HepG2 (cell line): ENCODE data around the gene PROK2. TPM values are rescaled to one million over a fixed set of nuclear protein-coding genes. Genes with fewer than 3 reads are reported as not detected.

Experiments used
- ATAC-seq: fragments of 200-7000 bp; cut with Tn5 transposase; 3 replicates; pipeline ENCODE4 v1.9.1; 2020; ENCODE audit warnings: mild to moderate bottlenecking, moderate library complexity
- BruUV-seq: library from RNA; stranded (reverse); fragments of 400-500 nt; replicated peaks from 2 replicates; lab custom pipeline; 2021; lab: Mats Ljungman, UMichigan
- CTCF ChIA-PET: fragments of 300-600 bp; formaldehyde crosslinking; extraction: SDS; loops from one replicate; lab custom pipeline; 2021; ENCODE audit warnings: low total read pairs, inconsistent platforms, low intra/inter-chr PET ratio; lab: Yijun Ruan, JAX
- POLR2A ChIA-PET: fragments of 350-600 bp; sonication (Branson Sonifier 250); formaldehyde crosslinking; loops from one replicate; lab custom pipeline; 2020; ENCODE audit warnings: antibody characterized with exemption, inconsistent platforms; lab: Yijun Ruan, JAX
- DNase-seq: peaks from one replicate; pipeline ENCODE4 v3.0.0-alpha.2; 2015; ENCODE audit warnings: low spot score
- FAIRE-seq: peaks from 3 replicates; lab custom pipeline; 2011; peaks lifted over from hg19 to GRCh38; lab: Jason Lieb, UNC
- H2AFZ ChIP-seq: one replicate; pipeline ENCODE4 v1.6.1; 2011; ENCODE audit warnings: low read length, inconsistent platforms
- H3K27ac ChIP-seq: fragments of 300-600 bp; 3 replicates; pipeline ENCODE4 v1.8.0; 2011; ENCODE audit warnings: mixed run types, mild to moderate bottlenecking, mixed read lengths, low read length, inconsistent platforms; ENCODE audit not compliant: insufficient read depth; ENCODE audit errors: extremely low read length
- H3K27me3 ChIP-seq, 2 experiments: fragments of 200-600 bp in 1 of 2; 2 replicates in 1 of 2; 3 replicates in 1 of 2; pipeline versions ENCODE4 v1.6.0 to v1.8.0; 2011; ENCODE audit warnings: low read length in 2 of 2, mild to moderate bottlenecking in 2 of 2, moderate library complexity in 2 of 2, inconsistent platforms in 1 of 2; ENCODE audit not compliant: insufficient read depth in 2 of 2, control insufficient read depth in 1 of 2
- H3K36me3 ChIP-seq, 2 experiments: fragments of 200-600 bp in 1 of 2; replicated peaks in 1 of 2; 2 replicates in 1 of 2; 3 replicates in 1 of 2; pipeline versions ENCODE4 v1.5.1 to v1.8.0; 2011; ENCODE audit warnings: low read length in 2 of 2, inconsistent platforms in 1 of 2; ENCODE audit not compliant: insufficient read depth in 2 of 2, control insufficient read depth in 1 of 2
- H3K4me1 ChIP-seq: 2 replicates; pipeline ENCODE4 v1.5.1; 2012; ENCODE audit warnings: low read length, inconsistent platforms; ENCODE audit not compliant: insufficient read depth
- H3K4me2 ChIP-seq: 2 replicates; pipeline ENCODE4 v1.6.0; 2011; ENCODE audit warnings: low read depth, low read length, inconsistent platforms
- H3K4me3 ChIP-seq, 3 experiments: fragments of 200-600 bp in 1 of 3; sonication (generic), shearing (Covaris generic) in 1 of 3; replicated peaks in 1 of 3; 2 replicates each; pipeline ENCODE4 v1.5.1; 2011 to 2016; ENCODE audit warnings: low read length in 3 of 3, inconsistent platforms in 2 of 3, low read depth in 2 of 3, mild to moderate bottlenecking in 2 of 3, control low read depth in 1 of 3, mixed read lengths in 1 of 3; ENCODE audit not compliant: insufficient read depth in 1 of 3
- H3K79me2 ChIP-seq: one replicate; pipeline ENCODE4 v1.6.1; 2011; ENCODE audit warnings: low read length, inconsistent platforms; ENCODE audit not compliant: insufficient read depth
- H3K9ac ChIP-seq: 2 replicates; pipeline ENCODE4 v1.6.0; 2011; ENCODE audit warnings: mild to moderate bottlenecking, low read depth, low read length, inconsistent platforms; ENCODE audit not compliant: insufficient read depth
- H3K9me3 ChIP-seq: 2 replicates; pipeline ENCODE4 v1.5.1; 2012; ENCODE audit warnings: mild to moderate bottlenecking, low read length
- H4K20me1 ChIP-seq: 2 replicates; pipeline ENCODE4 v1.6.0; 2011; ENCODE audit warnings: inconsistent platforms, mild to moderate bottlenecking, low read length, moderate library complexity; ENCODE audit not compliant: insufficient read depth
- ARNT ChIP-seq: fragments of 450-650 bp; IDR thresholded peaks from 2 replicates; pipeline ENCODE4 v1.6.1; 2017
- KLF9 ChIP-seq: IDR thresholded peaks from 2 replicates; pipeline ENCODE4 v1.6.1; 2016; ENCODE audit warnings: low read depth
- MAFG ChIP-seq: sonication (generic); formaldehyde crosslinking; IDR thresholded peaks from 2 replicates; pipeline ENCODE4 v1.5.1; 2020; ENCODE audit warnings: mild to moderate bottlenecking, missing genetic modification reagents
- MLLT10 ChIP-seq: sonication (generic); formaldehyde crosslinking; IDR thresholded peaks from 2 replicates; pipeline ENCODE4 v1.4.0; 2020; ENCODE audit warnings: missing genetic modification reagents
- NCOA1 ChIP-seq: sonication (generic); formaldehyde crosslinking; IDR thresholded peaks from 2 replicates; pipeline ENCODE4 v1.9.0; 2021; ENCODE audit warnings: missing genetic modification reagents
- STAT5B ChIP-seq: sonication (generic); formaldehyde crosslinking; IDR thresholded peaks from 2 replicates; pipeline ENCODE4 v1.4.0; 2020; ENCODE audit warnings: missing genetic modification reagents
- TBX3 ChIP-seq: fragments of 450-650 bp; IDR thresholded peaks from 2 replicates; pipeline ENCODE4 v1.6.1; 2017; ENCODE audit warnings: antibody characterized with exemption, mild to moderate bottlenecking, inconsistent platforms, borderline replicate concordance
- TRIM24 ChIP-seq: sonication (generic); formaldehyde crosslinking; IDR thresholded peaks from 2 replicates; pipeline ENCODE4 v1.8.0; 2022; ENCODE audit warnings: mild to moderate bottlenecking, missing genetic modification reagents
- ZBTB7B ChIP-seq: sonication (generic); formaldehyde crosslinking; IDR thresholded peaks from 2 replicates; pipeline ENCODE4 v1.4.0; 2020; ENCODE audit warnings: missing genetic modification reagents
- ZFP82 ChIP-seq: sonication (generic); formaldehyde crosslinking; IDR thresholded peaks from 2 replicates; pipeline ENCODE4 v1.5.1; 2020; ENCODE audit warnings: mild to moderate bottlenecking, missing genetic modification reagents, borderline replicate concordance
- ZKSCAN1 ChIP-seq: fragments of 150-350 bp; IDR thresholded peaks from 2 replicates; pipeline ENCODE4 v1.6.1; 2014; ENCODE audit warnings: low read length
- ZNF180 ChIP-seq: sonication (generic); formaldehyde crosslinking; IDR thresholded peaks from 2 replicates; pipeline ENCODE4 v1.4.0; 2020; ENCODE audit warnings: low read depth, missing genetic modification reagents, borderline replicate concordance
- ZNF251 ChIP-seq: sonication (generic); formaldehyde crosslinking; IDR thresholded peaks from 2 replicates; pipeline ENCODE4 v1.9.0; 2021; ENCODE audit warnings: mild to moderate bottlenecking, missing genetic modification reagents
- ZNF350 ChIP-seq: sonication (generic); formaldehyde crosslinking; IDR thresholded peaks from 2 replicates; pipeline ENCODE4 v1.4.0; 2020; ENCODE audit warnings: mild to moderate bottlenecking, low read depth, missing genetic modification reagents, borderline replicate concordance
- ZNF552 ChIP-seq: sonication (generic); formaldehyde crosslinking; IDR thresholded peaks from 2 replicates; pipeline ENCODE4 v1.9.0; 2022; ENCODE audit warnings: missing genetic modification reagents, mild to moderate bottlenecking, borderline replicate concordance
- ZNF558 ChIP-seq: sonication (generic); formaldehyde crosslinking; IDR thresholded peaks from 2 replicates; pipeline ENCODE4 v1.9.0; 2022; ENCODE audit warnings: mild to moderate bottlenecking, missing genetic modification reagents, borderline replicate concordance
- ZNF652 ChIP-seq: IDR thresholded peaks from 2 replicates; pipeline ENCODE4 v1.6.1; 2016; ENCODE audit warnings: low read depth, borderline replicate concordance
- ZSCAN25 ChIP-seq: sonication (generic); formaldehyde crosslinking; IDR thresholded peaks from 2 replicates; pipeline ENCODE4 v1.8.0; 2022; ENCODE audit warnings: mild to moderate bottlenecking, missing genetic modification reagents
- ZZZ3 ChIP-seq: sonication (generic); formaldehyde crosslinking; IDR thresholded peaks from 2 replicates; pipeline ENCODE4 v1.4.0; 2020; ENCODE audit warnings: missing genetic modification reagents, mild to moderate bottlenecking, borderline replicate concordance
- WGBS: methylation state at CpG from one replicate; pipeline ENCODE4 v1.1.6; 2017; ENCODE audit warnings: low lambda C conversion rate; 5-methylcytosine and 5-hydroxymethylcytosine counted together
- in situ Hi-C: cut with HindIII; loops from 2 replicates; pipeline ENCODE4 v1.10.0; 2017; ENCODE audit warnings: low pct_unique_long_range_greater_than_20kb; ENCODE audit not compliant: extremely low pct_ligation_motif_present
- intact Hi-C: fragments of 100-400 bp; cut with micrococcal nuclease; formaldehyde crosslinking; loops from one replicate; pipeline ENCODE4 v1.10.0; 2022; ENCODE audit not compliant: unreplicated experiment
- polyA plus RNA-seq, 8 experiments: library from polyadenylated mRNA; depleted of rRNA in 3 of 8; stranded (reverse) in 7 of 8; unstranded in 1 of 8; fragments of >200 nt; fragmentation: Illumina TruSeq in 4 of 8; extraction: Trizol in 4 of 8; gene quantifications; 2 replicates each; pipeline versions ENCODE4 v1.2.1 to v1.2.3, GENCODE V29; 2011 to 2016; ENCODE audit warnings: low read depth in 4 of 8, missing spikeins in 1 of 8, mixed read lengths in 1 of 8; ENCODE audit not compliant: insufficient read depth in 1 of 8
- total RNA-seq, 5 experiments: library from RNA; depleted of rRNA; stranded (reverse); fragments of >200 nt; fragmentation: Illumina TruSeq; extraction: Trizol; gene quantifications; 2 replicates each; pipeline ENCODE4 v1.2.3, GENCODE V29; 2016; ENCODE audit warnings: low read depth in 1 of 5
- TF ChIP-seq, protein P1 (sequence below): sonication (generic); formaldehyde crosslinking; IDR thresholded peaks from 2 replicates; pipeline ENCODE4 v1.8.1; 2023; ENCODE audit warnings: missing genetic modification reagents, inconsistent platforms, borderline replicate concordance

The PROK2 gene
- total and polyA plus RNA-seq, 2 of the 13 experiments (the other 11 are each of a cell fraction or from before 2014, with no cell fraction given) = not detected

DNA sequence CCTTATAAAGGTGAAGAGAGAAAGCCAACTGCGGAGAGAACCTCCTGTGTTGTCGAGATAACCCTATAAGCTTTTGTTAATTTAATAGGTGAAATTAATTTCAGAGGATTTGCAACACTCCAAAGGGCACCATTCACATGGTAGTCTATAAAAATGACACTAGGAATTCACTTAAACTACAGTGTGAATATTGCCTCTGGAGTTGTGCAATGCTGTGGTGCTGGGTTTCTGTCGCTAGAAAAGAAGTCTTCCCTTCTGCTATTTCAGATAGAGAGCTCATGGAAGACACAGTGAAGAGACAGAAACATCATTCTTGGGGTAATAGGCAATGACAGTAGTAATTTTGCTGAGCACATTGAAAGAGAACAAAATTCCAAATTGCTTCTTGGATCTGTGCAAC, 28.8 kb upstream of the PROK2 start:
- no peak for ATAC-seq
- H3K27me3 ChIP-seq = peaks cover 2 to 21% of the 10 kb centered on the region in 2 experiments; a peak in 4 of 5 replicates
- 0% methylated on average over 3 of the region's 3 CpGs for WGBS

GRCh38 chr3:71813073-71813472, 28.1 kb upstream of the PROK2 start:
- no TSS peak for BruUV-seq
- Histone ChIP-seq H4K20me1 (no peaks in the 10 kb centered on the region), H3K9ac (no peak overlapping the region), H3K27ac (no peak overlapping the region), H3K79me2 (no peaks in the 10 kb centered on the region), H3K9me3 (no peaks in the 10 kb centered on the region), H3K4me1 (no peaks in the 10 kb centered on the region), H3K4me2 (no peak overlapping the region), H3K4me3 (no peak overlapping the region), H3K36me3 (no peaks in the 10 kb centered on the region), H3K27me3 (peaks cover 1 to 21% of the 10 kb centered on the region in 2 experiments; a peak in 4 of 5 replicates), H2AFZ (no peak overlapping the region)
- DNase-seq (no peak), FAIRE-seq (no peak), ATAC-seq (no peak)
- intact Hi-C loops (no loop called here), in situ Hi-C loops (no loop called here)
- ChIA-PET POLR2A (no interaction called here), CTCF (no interaction called here)
- no peak for TF ChIP-seq MLLT10 (CRISPR knock-in tag)
- TF ChIP-seq TBX3 = no peak
- TF ChIP-seq ZSCAN25 (CRISPR knock-in tag) = no peak
- TF ChIP-seq TRIM24 (CRISPR knock-in tag) = no peak
- no peak for TF ChIP-seq ZNF180 (CRISPR knock-in tag)
- no peak for TF ChIP-seq ZNF552 (CRISPR knock-in tag)
- TF ChIP-seq ZKSCAN1 = no peak
- no peak for TF ChIP-seq ZNF350 (CRISPR knock-in tag)
- TF ChIP-seq ZNF251 (CRISPR knock-in tag) = no peak
- under 1% methylated on average over 4 of the region's 4 CpGs for WGBS

More for the DNA sequence above, 28.8 kb upstream of the PROK2 start:
- TF ChIP-seq, protein P1, sequence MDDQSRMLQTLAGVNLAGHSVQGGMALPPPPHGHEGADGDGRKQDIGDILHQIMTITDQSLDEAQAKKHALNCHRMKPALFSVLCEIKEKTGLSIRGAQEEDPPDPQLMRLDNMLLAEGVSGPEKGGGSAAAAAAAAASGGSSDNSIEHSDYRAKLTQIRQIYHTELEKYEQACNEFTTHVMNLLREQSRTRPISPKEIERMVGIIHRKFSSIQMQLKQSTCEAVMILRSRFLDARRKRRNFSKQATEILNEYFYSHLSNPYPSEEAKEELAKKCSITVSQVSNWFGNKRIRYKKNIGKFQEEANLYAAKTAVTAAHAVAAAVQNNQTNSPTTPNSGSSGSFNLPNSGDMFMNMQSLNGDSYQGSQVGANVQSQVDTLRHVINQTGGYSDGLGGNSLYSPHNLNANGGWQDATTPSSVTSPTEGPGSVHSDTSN (CRISPR knock-in tag) = no peak
- TF ChIP-seq ZZZ3 (CRISPR knock-in tag) (no peak), ZNF558 (CRISPR knock-in tag) (no peak), ZBTB7B (CRISPR knock-in tag) (no peak), NCOA1 (CRISPR knock-in tag) (no peak), ZFP82 (CRISPR knock-in tag) (no peak), STAT5B (CRISPR knock-in tag) (no peak), MAFG (CRISPR knock-in tag) (no peak), ZNF652 (CRISPR knock-in tag) (no peak), ARNT (no peak), KLF9 (CRISPR knock-in tag) (no peak)
- no peak overlapping the region for H3K4me3 ChIP-seq
- DNase-seq = no peak
- no peaks in the 10 kb centered on the region for H3K4me1 ChIP-seq
- ChIA-PET CTCF (no interaction called here), POLR2A (no interaction called here)
- H3K27ac ChIP-seq = no peak overlapping the region
- H3K9ac ChIP-seq = no peak overlapping the region
- H3K4me2 ChIP-seq = no peak overlapping the region
- H3K9me3 ChIP-seq = no peaks in the 10 kb centered on the region
- FAIRE-seq = no peak
- no peak overlapping the region for H2AFZ ChIP-seq
- H4K20me1 ChIP-seq = no peaks in the 10 kb centered on the region
- in situ Hi-C loops (no loop called here), intact Hi-C loops (no loop called here)
- no peaks in the 10 kb centered on the region for H3K36me3 ChIP-seq
- no TSS peak for BruUV-seq
- H3K79me2 ChIP-seq = no peaks in the 10 kb centered on the region
